OCI-M1 (cell line): ENCODE measurements around the gene TRIM44.

ENCODE experiments used
- DNase-seq: peaks from one replicate; lab custom pipeline; 2025; lab: John Stamatoyannopoulos, UW

The TRIM44 gene

DNA sequence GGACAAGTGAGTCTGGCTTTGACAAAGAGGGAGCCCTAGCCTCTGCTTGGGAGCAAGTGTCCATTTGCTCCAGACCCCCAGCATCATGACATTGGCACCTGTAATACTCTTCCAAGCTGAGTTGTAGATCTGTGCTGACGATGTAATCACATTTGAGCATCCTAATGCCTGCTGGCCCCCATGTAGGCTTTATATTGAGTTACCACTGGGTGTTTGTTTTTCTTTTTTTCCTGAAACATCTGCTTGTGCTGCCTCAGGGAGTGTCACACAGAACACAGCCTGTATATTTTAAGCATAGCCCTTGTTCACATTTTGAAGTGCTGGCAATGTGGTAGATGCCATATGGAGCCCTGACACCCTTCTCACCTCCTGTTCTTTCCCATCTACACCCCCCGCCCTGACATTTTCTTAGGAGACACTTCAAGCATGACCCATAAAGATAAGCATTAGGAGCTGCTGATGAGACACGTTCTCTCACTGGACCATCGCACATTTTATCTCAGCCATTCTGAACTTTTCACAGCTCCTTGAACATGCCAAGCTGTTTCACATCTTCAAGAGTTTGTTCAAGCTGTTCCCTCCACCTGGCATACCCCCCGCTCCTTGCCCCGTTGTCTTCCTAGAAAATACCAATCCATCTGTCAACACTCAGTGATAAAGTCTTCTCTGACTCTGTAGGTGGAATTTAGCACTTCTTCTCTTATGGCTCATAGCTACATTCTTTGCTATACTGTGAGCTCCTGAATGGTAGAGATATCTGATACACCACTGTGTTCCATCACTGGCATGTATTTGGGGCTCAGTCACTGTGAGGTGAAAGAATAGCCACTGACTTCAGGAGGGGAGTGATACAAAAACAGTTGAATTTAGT, 128.7 kb downstream of the TRIM44 start:
- DNase-seq: no peak

GRCh38 chr11:35792148-35792845, 129.7 kb downstream of the TRIM44 start:
- DNase-seq: no peak

DNA sequence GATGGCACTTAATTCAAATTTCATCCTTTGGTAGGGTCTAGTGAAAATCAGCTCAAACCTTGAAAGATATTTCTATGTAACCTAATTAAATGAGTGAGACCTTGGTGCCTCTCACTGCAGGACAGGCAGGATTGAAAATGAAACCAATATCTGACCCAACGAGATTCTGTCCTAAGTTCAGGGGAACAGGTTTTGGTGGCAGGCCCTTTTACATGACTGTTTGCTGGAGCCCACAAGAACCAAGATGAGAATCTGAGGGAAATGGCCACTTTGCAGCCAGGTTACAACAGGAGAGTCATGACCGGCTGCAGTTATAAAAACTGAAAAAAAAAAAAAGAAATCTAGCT, 130.2 kb downstream of the TRIM44 start:
- DNase-seq: no peak

DNA sequence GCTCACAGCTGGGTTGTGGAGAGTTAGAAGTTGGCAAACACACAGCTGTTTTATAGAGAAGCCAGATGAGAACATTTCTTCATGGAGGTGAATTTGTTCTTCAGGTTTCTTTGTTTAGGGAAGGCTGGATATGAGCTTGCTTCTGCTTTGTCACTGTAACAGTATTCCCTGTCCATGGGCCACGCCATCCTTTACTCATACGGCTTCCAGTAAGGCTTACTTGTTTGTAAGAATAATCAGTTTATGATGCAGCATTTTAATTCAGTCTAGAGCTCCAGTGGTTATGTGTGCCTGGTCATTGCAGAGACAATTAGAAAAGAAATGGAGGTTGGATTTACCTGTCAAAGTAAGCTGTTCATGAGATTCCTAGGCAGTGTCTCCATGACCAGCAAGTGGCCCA, 131.8 kb downstream of the TRIM44 start:
- no peak for DNase-seq

DNA sequence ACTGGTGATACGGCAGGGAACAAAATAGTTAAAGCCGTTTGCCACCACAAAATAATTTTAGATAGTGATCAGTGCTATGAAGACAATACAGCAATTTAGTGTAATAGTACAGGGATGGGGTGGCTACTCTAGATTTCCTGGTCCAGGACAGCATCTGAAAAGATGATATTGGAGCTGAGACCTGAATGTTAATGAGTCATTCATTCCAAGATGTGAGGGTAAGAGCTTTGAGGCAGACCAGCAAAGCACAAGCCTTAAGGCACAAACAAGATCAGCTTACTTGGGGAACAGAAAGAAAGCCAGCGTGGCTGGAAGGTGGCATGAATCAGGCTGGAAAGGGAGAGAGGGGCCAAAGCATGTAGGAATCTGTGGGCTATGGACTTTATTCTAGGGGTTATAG, 132.3 kb downstream of the TRIM44 start:
- DNase-seq: no peak

DNA sequence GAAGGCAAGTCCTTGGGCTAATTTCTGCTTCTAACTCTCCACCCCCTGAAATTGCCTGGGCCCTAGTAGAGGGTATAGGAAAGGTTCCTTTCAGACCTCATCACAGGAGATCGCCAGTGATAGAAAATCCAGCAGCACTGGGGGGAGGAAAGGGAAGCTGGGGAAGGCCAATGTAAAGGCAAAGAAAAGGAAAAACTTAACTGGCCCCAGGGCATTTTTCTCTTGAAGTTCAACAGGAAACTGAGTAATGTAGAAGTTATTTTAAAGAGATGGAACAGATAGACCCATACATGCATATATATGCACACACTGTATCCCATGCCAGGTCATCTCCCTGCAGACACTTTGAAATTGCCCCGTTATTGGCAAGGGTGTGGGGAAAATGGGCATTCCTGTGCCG, 134.0 kb downstream of the TRIM44 start:
- DNase-seq: no peak

GRCh38 chr11:35798423-35798822, 135.8 kb downstream of the TRIM44 start:
- no peak for DNase-seq

- no peak for DNase-seq
These were observed 136.4 kb downstream of the TRIM44 start for GRCh38 chr11:35798983-35799382.

DNA sequence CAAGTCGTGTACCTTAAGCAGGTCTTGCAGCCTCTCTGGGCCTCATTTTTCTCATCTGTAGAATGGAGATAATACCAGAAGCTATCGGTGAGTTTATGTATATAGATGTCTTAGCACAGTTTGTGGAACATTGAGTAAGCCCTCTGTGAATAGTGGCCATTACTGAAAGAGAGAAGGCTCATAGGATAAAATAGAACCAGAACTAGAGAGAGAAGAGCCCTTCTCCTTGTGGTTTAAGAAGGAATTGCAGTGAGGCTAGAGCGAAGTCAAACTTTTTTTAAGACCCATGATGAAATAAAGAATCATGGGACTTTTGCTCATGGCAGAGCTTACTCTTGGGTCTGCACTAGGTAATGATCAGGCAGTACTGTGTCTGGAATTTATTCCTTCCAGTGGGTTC, 137.1 kb downstream of the TRIM44 start:
- no peak for DNase-seq

GRCh38 chr11:35800970-35801953, 138.7 kb downstream of the TRIM44 start:
- peak; percentile 37 for DNase-seq

- no peak for DNase-seq
These were observed 139.6 kb downstream of the TRIM44 start for GRCh38 chr11:35802221-35802620.

GRCh38 chr11:35802672-35803071, 140.1 kb downstream of the TRIM44 start:
- no peak for DNase-seq

DNA sequence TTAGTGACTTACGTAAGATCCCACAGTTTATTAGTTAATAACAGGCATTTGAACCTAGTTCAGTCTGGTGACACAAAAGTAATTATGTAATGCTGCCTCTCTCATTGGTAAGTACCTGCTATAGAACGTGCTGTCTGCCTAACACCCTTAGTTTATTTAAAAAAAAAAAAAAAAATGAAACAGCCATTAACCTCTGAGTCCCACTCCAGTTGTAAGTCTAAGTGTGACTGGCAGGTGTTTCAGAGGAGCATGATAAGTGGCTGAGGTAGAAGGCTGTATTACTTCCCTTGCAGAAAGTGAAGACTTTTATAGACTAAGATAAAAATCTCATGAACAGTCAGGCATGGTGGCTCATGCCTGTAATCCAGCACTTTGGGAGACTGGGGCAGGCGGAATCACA, 140.5 kb downstream of the TRIM44 start:
- DNase-seq: no peak

DNA sequence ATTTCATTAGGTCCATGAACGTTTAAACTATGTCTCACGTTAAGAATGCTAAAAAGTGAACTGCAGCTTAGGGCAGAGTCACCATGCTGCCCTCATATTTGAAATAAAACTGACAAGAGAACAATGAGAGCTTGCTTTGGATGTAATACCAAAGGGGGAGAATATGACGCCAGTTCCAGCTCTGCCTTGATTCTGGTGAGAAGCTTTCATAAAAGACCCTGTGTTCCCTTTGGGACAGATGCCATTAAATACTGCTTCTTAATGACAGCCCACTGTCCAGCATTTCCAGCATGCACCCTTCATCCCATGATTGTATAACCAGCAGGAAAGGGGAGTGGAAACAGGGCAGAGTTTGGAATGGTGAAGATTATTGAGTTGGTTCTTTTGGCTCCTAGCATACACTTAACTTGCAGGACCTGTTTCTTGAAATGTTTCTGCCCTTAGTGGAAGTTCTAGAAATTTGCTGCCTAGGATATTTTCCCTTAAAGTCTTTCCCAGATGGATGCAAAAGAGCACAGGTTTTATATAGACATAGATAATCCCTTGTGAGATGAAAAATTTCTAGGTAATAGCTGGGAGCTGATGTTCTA, 142.0 kb downstream of the TRIM44 start:
- DNase-seq: no peak

DNA sequence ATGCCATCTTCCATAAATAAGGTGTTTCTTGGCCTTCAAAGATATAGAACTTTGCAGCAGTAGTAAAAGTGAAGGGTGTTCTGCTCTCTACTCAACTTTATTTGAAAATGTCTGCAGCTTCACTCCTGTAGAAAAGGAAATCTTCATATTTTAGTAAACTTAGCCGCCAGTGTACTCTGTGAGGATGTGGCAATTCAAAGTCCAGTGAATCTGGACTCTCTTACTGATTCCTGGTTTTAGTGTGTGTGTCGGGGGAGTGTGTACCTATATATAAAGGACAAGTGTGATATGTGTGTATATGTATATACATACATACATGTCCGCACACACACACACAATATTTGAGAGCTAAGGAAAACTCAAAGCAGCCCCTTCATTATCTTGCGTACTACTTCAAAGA, 147.0 kb downstream of the TRIM44 start:
- no peak for DNase-seq

DNA sequence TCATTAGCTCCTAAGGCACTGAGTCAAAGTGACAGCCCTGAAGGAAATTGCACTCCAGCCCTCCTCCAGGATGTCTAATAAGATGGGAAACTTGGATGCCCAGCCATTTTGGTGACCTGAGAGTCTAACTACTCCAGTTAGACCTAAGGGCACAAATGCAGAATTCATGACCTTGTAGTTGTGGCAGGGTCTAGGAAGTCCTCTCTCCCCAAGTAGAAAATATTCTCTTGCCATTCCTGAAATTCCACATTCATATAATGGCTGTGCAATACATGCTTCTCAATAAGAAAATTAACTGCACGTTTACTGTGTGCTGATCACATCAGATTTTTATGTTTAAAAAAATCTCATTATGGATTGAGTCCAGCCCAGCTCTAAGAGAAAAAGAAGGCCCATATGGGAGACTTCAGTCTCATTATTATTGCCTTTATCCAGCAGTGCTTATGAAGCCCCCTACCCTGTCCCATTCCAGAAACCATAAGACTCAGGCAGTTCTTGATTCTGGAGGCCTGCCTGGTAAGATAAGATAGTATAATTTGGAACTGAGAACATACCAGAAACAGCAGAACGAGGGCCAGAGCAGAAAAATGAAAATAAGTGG, 147.6 kb downstream of the TRIM44 start:
- DNase-seq: peak; percentile 13

DNA sequence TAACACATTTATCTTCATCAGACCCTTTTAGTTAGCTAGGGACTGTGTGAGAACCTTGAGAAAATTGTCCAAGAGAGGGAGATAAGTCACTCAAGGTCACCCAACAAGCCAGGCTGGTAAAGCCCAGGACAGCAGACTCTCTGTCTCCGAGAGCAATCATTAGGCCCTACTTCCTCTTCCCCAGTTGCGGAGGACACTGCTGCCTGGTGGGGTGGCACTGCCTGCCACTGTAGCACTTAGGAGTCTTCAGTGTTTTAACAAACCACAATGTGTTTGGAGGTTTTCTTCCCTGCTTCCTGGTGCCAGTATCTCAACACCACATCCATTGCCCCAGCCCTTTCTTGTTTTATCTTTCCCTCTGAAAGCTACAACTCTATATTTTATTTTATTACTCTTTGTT, 149.2 kb downstream of the TRIM44 start:
- peak; percentile 77 for DNase-seq

DNA sequence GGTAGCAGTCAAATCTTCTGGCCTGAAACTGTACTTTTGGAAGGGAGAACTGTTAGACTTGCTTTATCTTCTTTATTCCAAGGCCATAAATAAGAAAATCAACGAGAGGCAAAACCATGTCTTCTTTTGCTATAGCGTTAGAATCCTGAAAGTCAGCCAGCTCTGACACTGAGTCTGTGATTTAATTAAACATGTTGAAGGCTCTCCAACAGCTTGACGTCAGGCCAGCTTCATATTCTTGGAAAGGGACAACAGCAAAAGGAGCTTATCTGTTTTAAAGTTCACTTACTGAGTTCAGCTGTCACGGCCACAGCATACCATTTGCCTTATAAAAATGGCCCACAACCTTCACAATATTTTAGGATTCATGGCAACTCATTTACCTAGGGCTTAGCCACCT, 150.3 kb downstream of the TRIM44 start:
- no peak for DNase-seq

DNA sequence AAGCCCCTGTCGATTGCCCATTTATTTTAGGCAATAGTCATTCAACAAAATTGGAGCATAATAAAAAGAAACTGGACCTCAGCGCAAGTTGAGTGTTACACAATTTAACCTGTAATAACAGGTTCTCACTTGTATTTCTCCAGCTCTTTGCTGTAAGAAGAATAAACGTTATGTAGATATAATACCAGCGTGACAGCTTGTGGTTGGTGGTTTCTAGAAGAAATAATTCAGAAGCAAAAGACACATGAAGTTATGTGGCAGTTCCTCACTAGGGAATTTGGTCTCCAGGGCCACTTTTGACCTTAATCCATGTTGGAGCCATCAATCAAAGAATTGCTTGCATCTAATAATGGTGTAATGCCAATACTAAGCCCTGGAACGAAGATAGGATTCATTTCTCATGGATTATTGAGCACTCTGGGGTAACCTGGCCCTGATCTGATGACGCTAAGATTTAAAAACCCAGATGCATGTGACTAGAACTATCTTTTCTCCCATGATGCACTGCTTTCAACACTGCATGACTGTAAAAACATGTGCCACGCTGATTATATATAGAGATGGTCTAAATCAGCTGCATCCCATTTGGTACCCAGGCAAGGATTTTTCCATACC, 151.6 kb downstream of the TRIM44 start:
- DNase-seq: no peak

DNA sequence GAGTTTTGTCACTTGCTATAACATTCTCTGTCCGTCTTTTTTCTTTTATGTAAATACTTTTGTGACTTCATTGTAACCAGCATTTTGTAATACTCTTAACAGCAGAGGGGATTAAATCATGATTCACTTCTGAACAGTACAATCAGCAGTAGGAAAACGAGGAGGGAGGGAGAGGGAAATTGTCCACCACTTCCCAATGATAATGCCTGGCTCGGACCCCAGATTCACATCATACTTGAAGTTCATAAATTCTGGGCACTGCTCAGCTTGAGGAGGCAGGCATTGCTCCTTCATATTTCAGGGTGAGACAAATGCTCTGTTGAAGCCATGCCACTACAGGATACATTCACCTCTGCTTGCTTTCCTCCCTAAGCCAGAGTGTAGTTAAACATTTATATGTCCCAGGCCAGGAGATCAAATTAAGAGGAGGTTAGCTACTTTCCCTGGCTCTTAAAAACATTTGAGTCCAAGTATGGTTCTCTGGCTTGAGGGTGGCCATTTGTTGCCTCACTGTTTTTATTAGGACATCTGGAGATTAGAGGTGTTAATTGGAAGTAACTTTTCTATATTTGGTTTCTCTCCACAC, 152.2 kb downstream of the TRIM44 start:
- no peak for DNase-seq
